B cell (primary cell): ENCODE measurements around the gene NPEPL1. TPM values are rescaled to one million over a fixed set of nuclear protein-coding genes. Genes with fewer than 3 reads are reported as not detected.

Experiments
- ATAC-seq: fragments of 200-7000 bp; cut with Tn5 transposase; one replicate; pipeline ENCODE4 v1.10.0; 2021; ENCODE audit warnings: low read depth, mild to moderate bottlenecking, moderate number of reproducible peaks, moderate library complexity
- CTCF ChIA-PET: fragments of 350-600 bp; sonication (Branson Sonifier 250); formaldehyde crosslinking; loops from one replicate; lab custom pipeline; 2021; ENCODE audit warnings: antibody characterized with exemption, inconsistent platforms; lab: Charles Lee
- POLR2A ChIA-PET: fragments of 350-600 bp; sonication (Branson Sonifier 250); formaldehyde crosslinking; loops from one replicate; lab custom pipeline; 2021; ENCODE audit warnings: antibody characterized with exemption; lab: Charles Lee
- DNase-seq: peaks from one replicate; pipeline ENCODE4 v3.0.0; 2013
- H2AFZ ChIP-seq: 2 replicates; pipeline ENCODE4 v1.6.1; 2012; ENCODE audit warnings: mild to moderate bottlenecking, low read depth, low read length; ENCODE audit not compliant: insufficient read depth, poor library complexity, severe bottlenecking
- H3K27ac ChIP-seq, 2 donors: 1 replicate in 1 of 2; 2 replicates in 1 of 2; pipeline ENCODE4 v1.5.1; 2012 to 2013; ENCODE audit warnings: low read length in 2 of 2, mild to moderate bottlenecking in 2 of 2, moderate library complexity in 1 of 2
- H3K27me3 ChIP-seq, 4 experiments: fragments of 200-600 bp in 1 of 4; sonication (generic) in 1 of 4; replicated peaks in 1 of 4; 1 replicate in 2 of 4; 2 replicates in 2 of 4; pipeline versions ENCODE4 v1.6.1 to v1.7.0; 2013 to 2016; ENCODE audit warnings: low read length in 3 of 4, mild to moderate bottlenecking in 2 of 4, mixed read lengths in 1 of 4, moderate library complexity in 1 of 4; ENCODE audit not compliant: insufficient read depth in 4 of 4, control insufficient read depth in 3 of 4; ENCODE audit errors: control extremely low read depth in 1 of 4
- H3K36me3 ChIP-seq, 2 experiments: replicated peaks in 1 of 2; 1 replicate in 1 of 2; 2 replicates in 1 of 2; pipeline versions ENCODE4 v1.6.1 to v1.7.1; 2013; ENCODE audit warnings: low read length in 1 of 2; ENCODE audit not compliant: insufficient read depth in 2 of 2, control insufficient read depth in 1 of 2; ENCODE audit errors: control extremely low read depth in 1 of 2, extremely low read depth in 1 of 2
- H3K4me1 ChIP-seq, 2 donors: fragments of 200-600 bp in 1 of 2; sonication (generic) in 1 of 2; 1 replicate in 1 of 2; 2 replicates in 1 of 2; pipeline versions ENCODE4 v1.5.1 to v1.6.1; 2013 to 2017; ENCODE audit warnings: low read length in 2 of 2; ENCODE audit not compliant: control insufficient read depth in 2 of 2, insufficient read depth in 2 of 2
- H3K4me2 ChIP-seq: replicated peaks from 2 replicates; pipeline ENCODE3; 2012; ENCODE audit warnings: mild to moderate bottlenecking, low read depth, low read length; ENCODE audit not compliant: poor library complexity, severe bottlenecking
- H3K4me3 ChIP-seq, 5 experiments: fragments of 200-600 bp in 1 of 5; sonication (generic) in 1 of 5; 1 replicate in 3 of 5; 2 replicates in 2 of 5; pipeline versions ENCODE4 v1.5.1 to v1.7.0; 2011 to 2016; ENCODE audit warnings: low read length in 4 of 5, mild to moderate bottlenecking in 4 of 5, low read depth in 2 of 5, control low read depth in 1 of 5, moderate library complexity in 1 of 5; ENCODE audit not compliant: insufficient read depth in 1 of 5; ENCODE audit errors: control extremely low read depth in 1 of 5, extremely low read depth in 1 of 5
- H3K79me2 ChIP-seq: fragments of 200-600 bp; sonication (generic); one replicate; pipeline ENCODE4 v1.6.0; 2016; ENCODE audit warnings: low read length; ENCODE audit not compliant: control insufficient read depth, insufficient read depth
- H3K9ac ChIP-seq: fragments of 200-600 bp; sonication (generic); 2 replicates; pipeline ENCODE4 v1.6.1; 2017; ENCODE audit warnings: mild to moderate bottlenecking, low read length, moderate library complexity
- H3K9me3 ChIP-seq, 3 donors: one replicate each; pipeline versions ENCODE4 v1.6.1 to v1.7.1; 2013; ENCODE audit warnings: low read length in 2 of 3; ENCODE audit not compliant: control insufficient read depth in 2 of 3, insufficient read depth in 1 of 3; ENCODE audit errors: control extremely low read depth in 1 of 3
- H4K20me1 ChIP-seq: 2 replicates; pipeline ENCODE4 v1.6.0; 2012; ENCODE audit warnings: mild to moderate bottlenecking, low read length; ENCODE audit not compliant: insufficient read depth, control insufficient read depth, poor library complexity, severe bottlenecking
- H3K27ac Mint-ChIP-seq: one replicate; pipeline ENCODE4 v1.8.0; 2021; ENCODE audit warnings: mixed read lengths
- H3K27me3 Mint-ChIP-seq: one replicate; pipeline ENCODE4 v1.8.0; 2021; ENCODE audit warnings: mixed read lengths
- H3K4me1 Mint-ChIP-seq: one replicate; pipeline ENCODE4 v1.8.0; 2021; ENCODE audit warnings: mixed read lengths
- H3K4me3 Mint-ChIP-seq: one replicate; pipeline ENCODE4 v1.8.0; 2021; ENCODE audit warnings: mixed read lengths
- H3K9me3 Mint-ChIP-seq: one replicate; pipeline ENCODE4 v1.8.0; 2022; ENCODE audit warnings: mixed read lengths; ENCODE audit not compliant: insufficient read depth
- CTCF ChIP-seq: fragments of 200-600 bp; IDR thresholded peaks from one replicate; pipeline ENCODE4 v1.8.0; 2022; ENCODE audit warnings: antibody characterized with exemption, mild to moderate bottlenecking
- EZH2 ChIP-seq: IDR thresholded peaks from 2 replicates; pipeline ENCODE4 v1.6.1; 2012; ENCODE audit warnings: borderline replicate concordance, low read depth, mild to moderate bottlenecking, moderate library complexity, low read length; ENCODE audit not compliant: insufficient read depth, poor library complexity, severe bottlenecking
- WGBS: methylation state at CpG from one replicate; pipeline ENCODE4 v1.1.5; 2013; ENCODE audit warnings: missing lambda C conversion rate; ENCODE audit not compliant: insufficient coverage; 5-methylcytosine and 5-hydroxymethylcytosine counted together
- intact Hi-C: fragments of 100-400 bp; cut with micrococcal nuclease; formaldehyde crosslinking; loops from one replicate; pipeline ENCODE4 v1.10.0; 2022
- polyA plus RNA-seq: library from polyadenylated mRNA; depleted of rRNA; stranded (reverse); fragments of >200 nt; gene quantifications from 2 replicates; pipeline ENCODE4 v1.2.3, GENCODE V29; 2012
- total RNA-seq, 2 donors: library from RNA; stranded (reverse); fragments of 120-200 nt in 1 of 2; gene quantifications; 1 replicate in 1 of 2; 2 replicates in 1 of 2; pipeline versions ENCODE4 v1.2.3 to v1.2.4, GENCODE V29; 2013 to 2022

The NPEPL1 gene
- total and polyA plus RNA-seq, 2 donors (not counting 1 experiment from before 2014, with no cell fraction given), result 34.3 to 45.1 TPM

- no peak overlapping the region for H3K4me2 ChIP-seq
- H2AFZ ChIP-seq, result no peak overlapping the region
- no peaks in the 10 kb centered on the region for H3K9me3 ChIP-seq
- no peak overlapping the region for H3K4me3 ChIP-seq
- ChIA-PET POLR2A (no interaction called here), CTCF (no interaction called here)
- H3K36me3 ChIP-seq, result peaks cover 0 to 8% of the 10 kb centered on the region in 2 experiments
- intact Hi-C loops, result no loop called here
- no peaks in the 10 kb centered on the region for H3K27me3 Mint-ChIP-seq
- H3K27me3 ChIP-seq, result no peaks in the 10 kb centered on the region
- 96% methylated on average over 10 of the region's 10 CpGs for WGBS
- DNase-seq (no peak), ATAC-seq (no peak)
- no peak overlapping the region for H3K27ac Mint-ChIP-seq
- peaks cover 2% of the 10 kb centered on the region for H3K79me2 ChIP-seq
- H3K4me1 ChIP-seq, result peaks cover 8% of the 10 kb centered on the region in 2 donors
- no peaks in the 10 kb centered on the region for H3K9me3 Mint-ChIP-seq
- no peak for TF ChIP-seq EZH2
- no peak for TF ChIP-seq CTCF
- H3K4me1 Mint-ChIP-seq, result peaks cover 14% of the 10 kb centered on the region
- no peak overlapping the region for H3K9ac ChIP-seq
- no peaks in the 10 kb centered on the region for H4K20me1 ChIP-seq
- H3K4me3 Mint-ChIP-seq, result no peak overlapping the region
- no peak overlapping the region for H3K27ac ChIP-seq
Observed at GRCh38 chr20:58696411-58696961, 3.9 kb downstream of the NPEPL1 start.

DNA sequence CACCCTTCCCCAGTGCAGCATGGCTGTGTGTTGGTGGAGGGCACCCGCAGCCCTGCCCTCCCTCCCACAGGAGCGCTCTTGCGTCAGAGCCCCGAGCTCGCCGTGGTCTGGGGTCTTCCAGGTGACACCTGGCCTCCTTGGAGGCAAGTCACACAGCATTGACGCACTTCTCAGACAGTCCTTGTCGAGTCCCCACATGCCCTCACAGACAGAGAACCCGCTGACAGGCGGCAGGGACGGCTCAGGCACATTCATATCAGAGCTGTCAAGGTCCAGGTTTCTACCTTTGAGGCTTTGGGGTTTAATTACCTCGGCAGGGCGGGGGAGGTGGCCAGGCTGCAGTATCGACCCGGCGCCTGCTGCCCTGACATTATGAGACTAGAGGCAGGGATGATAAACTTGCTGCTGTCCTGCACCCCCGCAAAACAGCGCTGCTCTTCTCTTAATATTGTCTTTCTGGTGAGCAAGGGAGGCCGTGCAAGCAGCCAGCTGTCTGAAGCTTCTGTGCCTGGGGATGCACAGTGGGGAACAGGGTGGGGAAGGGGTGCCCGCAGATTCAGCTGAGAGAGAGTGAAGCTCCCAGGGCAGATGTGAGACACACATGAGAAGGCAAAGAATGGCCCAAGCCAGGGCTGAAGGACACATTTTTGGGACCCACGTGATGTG, 4.7 kb downstream of the NPEPL1 start:
- Mint-ChIP-seq H3K4me1 (peaks cover 8% of the 10 kb centered on the region), H3K9me3 (no peaks in the 10 kb centered on the region), H3K27me3 (no peaks in the 10 kb centered on the region), H3K27ac (no peak overlapping the region), H3K4me3 (no peak overlapping the region)
- no peak overlapping the region for H2AFZ ChIP-seq
- 93% methylated on average over 20 of the region's 21 CpGs for WGBS
- no peak for TF ChIP-seq EZH2
- DNase-seq (no peak), ATAC-seq (no peak)
- peaks cover 8% of the 10 kb centered on the region in 2 donors for H3K4me1 ChIP-seq
- no peak overlapping the region for H3K4me2 ChIP-seq
- no peaks in the 10 kb centered on the region for H4K20me1 ChIP-seq
- H3K27ac ChIP-seq, result no peak overlapping the region
- H3K9ac ChIP-seq, result no peak overlapping the region
- H3K4me3 ChIP-seq, result no peak overlapping the region
- H3K79me2 ChIP-seq, result peaks cover 2% of the 10 kb centered on the region
- intact Hi-C loops, result no loop called here
- no peaks in the 10 kb centered on the region for H3K27me3 ChIP-seq
- peaks cover 0 to 8% of the 10 kb centered on the region in 2 experiments for H3K36me3 ChIP-seq
- ChIA-PET CTCF (no interaction called here), POLR2A (no interaction called here)
- no peaks in the 10 kb centered on the region for H3K9me3 ChIP-seq
